Activated naive CD4-positive, alpha-beta T cell treated with anti-CD3 and anti-CD28 coated beads, Interleukin-2, amount 50 U/mL, for 72 hours (primary cell): ENCODE results near the gene FNDC3A. TPM values are rescaled to one million over a fixed set of nuclear protein-coding genes. Genes with fewer than 3 reads are reported as not detected.
"Not testable (repeated sequence)": the region's sequence is repeated elsewhere in the genome, so short reads cannot be mapped to it uniquely, and the experiment has no call there.

Experiments used
- ATAC-seq, 2 donors: fragments of 150-1000 bp; cut with Tn5 transposase; 2 replicates each; pipeline ENCODE4 v1.10.0; 2021; ENCODE audit warnings: mild to moderate bottlenecking in 2 of 2, moderate library complexity in 2 of 2
- DNase-seq, 2 donors: peaks; one replicate each; pipeline ENCODE4 v3.0.0; 2021 to 2022; ENCODE audit warnings: low spot score in 2 of 2
- H3K27ac Mint-ChIP-seq, 2 donors: one replicate each; pipeline ENCODE4 v1.8.0; 2022; ENCODE audit warnings: mild to moderate bottlenecking in 2 of 2, mixed read lengths in 2 of 2
- H3K36me3 Mint-ChIP-seq, 2 donors: one replicate each; pipeline ENCODE4 v1.8.0; 2022; ENCODE audit warnings: mixed read lengths in 2 of 2
- H3K9me3 Mint-ChIP-seq, 2 donors: one replicate each; pipeline ENCODE4 v1.8.0; 2022; ENCODE audit warnings: mixed read lengths in 2 of 2
- total RNA-seq, 2 donors: library from RNA; stranded (reverse); gene quantifications; one replicate each; pipeline ENCODE4 v1.2.3, GENCODE V29; 2022

Gene FNDC3A
- total RNA-seq, 2 donors from 2014 or later: 24.5 to 25.3 TPM

DNA sequence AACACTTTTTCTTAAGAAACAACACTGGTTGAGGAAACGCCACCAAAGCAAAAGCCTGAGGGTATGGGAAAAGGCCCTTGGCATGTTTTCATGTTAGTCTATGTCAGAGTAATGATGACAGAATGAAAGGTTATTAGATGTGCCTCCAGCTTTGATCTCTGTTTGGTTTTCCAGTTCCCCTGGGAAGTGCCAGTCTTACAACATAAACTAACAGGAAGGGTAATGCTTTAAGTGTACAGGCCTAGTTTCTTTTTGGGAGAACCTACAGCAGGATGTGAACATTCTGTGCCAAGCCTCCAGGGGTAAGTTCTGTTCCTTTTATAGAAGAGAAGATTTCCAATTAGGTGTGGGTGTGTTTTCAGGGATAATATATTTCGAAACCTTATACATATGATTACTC, 121.7 kb downstream of the FNDC3A start:
- H3K27ac Mint-ChIP-seq: peak overlapping the region in 1 of 2 donors; percentile 35
- ATAC-seq: no peak
- no peaks in the 10 kb centered on the region for H3K9me3 Mint-ChIP-seq
- no peaks in the 10 kb centered on the region for H3K36me3 Mint-ChIP-seq
- DNase-seq: no peak

DNA sequence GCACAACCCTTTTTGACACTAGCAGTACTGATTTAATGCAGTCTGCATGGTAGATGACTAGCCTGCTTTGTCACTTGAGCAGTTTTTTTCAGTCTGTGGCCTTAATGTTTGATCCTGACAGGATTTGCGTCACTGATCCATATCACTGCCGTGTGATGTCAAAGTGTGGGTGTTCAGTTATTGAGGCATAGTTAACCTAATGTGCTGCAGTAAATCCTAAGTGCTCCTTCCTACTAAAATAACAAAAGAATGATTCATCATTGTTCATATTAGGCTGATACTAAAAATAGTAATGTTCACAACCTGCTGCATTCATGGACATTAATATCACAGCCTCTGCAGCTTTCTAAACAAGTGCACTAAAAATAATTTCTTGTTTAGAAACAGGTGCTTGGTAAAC, 122.5 kb downstream of the FNDC3A start:
- Mint-ChIP-seq H3K9me3 (no peaks in the 10 kb centered on the region), H3K27ac (no peak overlapping the region), H3K36me3 (no peaks in the 10 kb centered on the region)
- ATAC-seq (peak in 1 of 2 donors; percentile 67), DNase-seq (no peak)

GRCh38 chr13:49098771-49099512, 123.2 kb downstream of the FNDC3A start:
- Mint-ChIP-seq H3K36me3 (no peaks in the 10 kb centered on the region), H3K27ac (peak overlapping the region in 1 of 2 donors; percentile 57), H3K9me3 (no peaks in the 10 kb centered on the region)
- DNase-seq (no peak), ATAC-seq (peak in 1 of 2 donors; percentile 20)

DNA sequence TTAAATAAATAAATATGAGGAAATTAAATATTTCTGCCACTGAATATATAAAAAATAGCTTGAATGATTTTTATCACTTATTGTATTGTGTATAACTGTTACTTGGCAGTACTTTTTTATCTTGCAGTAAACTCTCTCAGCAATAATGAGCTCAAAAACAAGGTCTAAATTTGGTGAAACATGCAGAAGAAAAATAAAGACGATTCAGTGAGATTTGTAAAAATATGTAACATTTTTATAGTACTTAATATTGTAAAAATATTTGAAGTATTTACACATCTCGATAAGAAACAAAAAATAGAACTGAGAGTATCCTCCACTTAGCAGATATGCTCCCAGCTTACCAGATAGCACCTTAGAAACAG, 123.8 kb downstream of the FNDC3A start:
- no peaks in the 10 kb centered on the region for H3K9me3 Mint-ChIP-seq
- H3K27ac Mint-ChIP-seq: no peak overlapping the region
- ATAC-seq (no peak), DNase-seq (no peak)
- no peaks in the 10 kb centered on the region for H3K36me3 Mint-ChIP-seq

GRCh38 chr13:49100637-49101570, 125.2 kb downstream of the FNDC3A start:
- ATAC-seq: no peak
- no peak overlapping the region for H3K27ac Mint-ChIP-seq
- H3K9me3 Mint-ChIP-seq: no peaks in the 10 kb centered on the region
- H3K36me3 Mint-ChIP-seq: no peaks in the 10 kb centered on the region
- DNase-seq: no peak

DNA sequence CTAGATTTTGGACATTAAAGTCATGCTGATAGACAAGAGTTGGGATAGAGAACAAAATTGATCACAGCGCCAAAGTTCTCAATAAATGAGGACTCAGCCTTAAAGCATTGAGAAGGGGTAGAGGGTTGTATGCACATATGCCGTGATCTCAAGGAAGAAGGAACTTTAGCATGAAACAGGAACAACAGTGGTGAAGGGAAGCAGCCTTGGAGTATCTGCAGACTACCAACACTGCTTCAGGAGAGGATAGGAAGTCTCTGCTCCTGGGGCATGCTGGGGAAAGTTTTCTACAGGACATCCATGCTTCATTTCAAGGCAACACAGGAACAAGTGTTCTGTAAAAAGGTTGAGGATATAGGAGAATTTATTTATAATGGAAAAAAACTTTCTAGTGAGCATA, 132.5 kb downstream of the FNDC3A start:
- Mint-ChIP-seq H3K9me3 (no peaks in the 10 kb centered on the region), H3K36me3 (no peaks in the 10 kb centered on the region), H3K27ac (no peak overlapping the region)
- ATAC-seq: no peak
- DNase-seq: no peak

DNA sequence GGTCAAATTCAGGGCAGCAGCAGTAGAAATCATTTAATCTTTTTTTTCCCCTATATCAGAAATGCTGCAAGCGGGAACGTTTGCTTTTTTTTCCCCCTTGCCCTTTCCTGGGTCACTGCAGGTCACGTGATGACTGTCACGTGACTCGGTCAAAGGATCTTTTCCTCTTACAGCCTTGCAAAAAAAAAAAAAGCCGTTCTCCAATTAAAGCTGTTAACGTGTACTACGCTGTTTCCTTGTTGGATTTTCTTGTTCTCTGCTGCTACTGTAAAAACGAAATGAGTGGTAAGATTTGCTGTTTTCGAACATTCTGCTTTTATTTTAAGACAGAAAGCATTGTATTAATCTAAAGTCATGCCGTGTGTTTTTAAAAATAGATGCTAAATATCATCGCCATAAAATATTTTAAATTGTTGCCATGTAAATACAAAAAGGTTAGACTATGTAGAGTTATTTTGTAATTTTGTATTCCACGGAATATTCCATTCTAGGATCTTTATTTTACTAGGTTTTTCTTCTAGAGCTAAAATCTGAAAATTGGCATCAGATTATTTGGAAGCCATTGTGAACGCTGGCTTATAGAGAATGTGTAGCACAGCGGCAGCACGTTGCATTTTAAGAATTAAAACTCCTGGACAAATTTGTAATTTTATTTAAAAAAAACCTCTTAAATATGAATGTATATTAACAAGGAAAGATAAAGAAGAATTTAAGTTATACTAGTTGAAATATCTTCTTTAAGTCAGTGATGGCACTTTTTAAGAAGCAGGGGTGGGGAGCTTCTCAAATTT, 134.6 kb downstream of the FNDC3A start:
- no peaks in the 10 kb centered on the region for H3K36me3 Mint-ChIP-seq
- peak; percentile 80 to 90 for ATAC-seq
- H3K27ac Mint-ChIP-seq: peak overlapping the region; percentile 81 to 83
- DNase-seq: peak; percentile 64 to 71
- no peaks in the 10 kb centered on the region for H3K9me3 Mint-ChIP-seq

DNA sequence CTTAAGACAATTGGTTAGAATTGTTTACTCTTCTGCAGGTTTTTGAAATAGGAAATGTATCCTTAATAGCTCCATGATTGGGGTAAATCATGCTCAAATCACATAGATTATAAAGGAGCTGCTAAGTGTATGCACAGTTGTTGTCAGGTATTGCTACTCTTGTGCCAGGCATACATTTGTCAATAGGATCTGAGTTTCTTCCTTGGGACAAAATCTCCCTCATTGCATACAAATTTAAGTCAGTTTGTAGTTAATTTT, 135.1 kb downstream of the FNDC3A start:
- H3K9me3 Mint-ChIP-seq: no peaks in the 10 kb centered on the region
- no peak for ATAC-seq
- peaks cover 0 to 1% of the 10 kb centered on the region in 2 donors for H3K36me3 Mint-ChIP-seq
- H3K27ac Mint-ChIP-seq: peak overlapping the region; percentile 81 to 83
- no peak for DNase-seq

DNA sequence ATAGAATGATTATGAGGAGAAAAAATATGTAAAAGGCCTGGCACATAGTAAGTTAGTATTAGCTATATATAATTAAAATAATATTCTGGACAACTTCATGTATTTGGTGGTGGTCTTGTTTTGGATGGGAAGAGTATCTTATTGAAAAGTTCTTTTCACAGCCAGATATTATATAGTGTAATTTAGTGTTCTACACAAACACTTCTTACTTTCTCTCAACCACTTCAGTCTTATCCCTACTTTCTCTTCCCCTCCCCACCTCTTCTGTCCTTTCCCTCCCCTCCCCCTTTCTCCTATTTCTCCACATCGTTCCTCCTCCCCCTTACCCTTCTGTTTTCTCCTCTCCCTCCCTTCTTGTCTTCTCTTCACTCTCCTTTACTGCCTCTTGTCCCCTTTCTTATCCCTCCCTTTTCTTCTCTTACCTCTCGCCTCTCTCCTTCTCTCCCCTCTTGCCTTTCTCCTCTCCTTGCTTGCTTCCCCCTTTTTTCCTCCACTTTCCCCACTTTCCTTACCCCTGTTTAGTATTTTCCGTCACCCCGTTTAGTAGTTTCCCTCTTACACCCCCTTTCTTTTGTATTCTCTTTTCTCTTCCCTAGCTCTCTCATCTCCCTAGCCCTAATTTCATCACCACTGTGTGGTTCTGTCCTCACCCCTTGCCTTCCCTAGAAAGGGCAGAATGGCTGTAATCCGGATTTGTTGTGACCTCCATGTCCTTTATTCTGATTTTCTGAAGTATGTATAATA, 137.2 kb downstream of the FNDC3A start:
- H3K36me3 Mint-ChIP-seq: peaks cover 0 to 10% of the 10 kb centered on the region in 2 donors
- no peaks in the 10 kb centered on the region for H3K9me3 Mint-ChIP-seq
- peak overlapping the region; percentile 82 to 90 for H3K27ac Mint-ChIP-seq
- no peak for ATAC-seq
- DNase-seq: no peak

DNA sequence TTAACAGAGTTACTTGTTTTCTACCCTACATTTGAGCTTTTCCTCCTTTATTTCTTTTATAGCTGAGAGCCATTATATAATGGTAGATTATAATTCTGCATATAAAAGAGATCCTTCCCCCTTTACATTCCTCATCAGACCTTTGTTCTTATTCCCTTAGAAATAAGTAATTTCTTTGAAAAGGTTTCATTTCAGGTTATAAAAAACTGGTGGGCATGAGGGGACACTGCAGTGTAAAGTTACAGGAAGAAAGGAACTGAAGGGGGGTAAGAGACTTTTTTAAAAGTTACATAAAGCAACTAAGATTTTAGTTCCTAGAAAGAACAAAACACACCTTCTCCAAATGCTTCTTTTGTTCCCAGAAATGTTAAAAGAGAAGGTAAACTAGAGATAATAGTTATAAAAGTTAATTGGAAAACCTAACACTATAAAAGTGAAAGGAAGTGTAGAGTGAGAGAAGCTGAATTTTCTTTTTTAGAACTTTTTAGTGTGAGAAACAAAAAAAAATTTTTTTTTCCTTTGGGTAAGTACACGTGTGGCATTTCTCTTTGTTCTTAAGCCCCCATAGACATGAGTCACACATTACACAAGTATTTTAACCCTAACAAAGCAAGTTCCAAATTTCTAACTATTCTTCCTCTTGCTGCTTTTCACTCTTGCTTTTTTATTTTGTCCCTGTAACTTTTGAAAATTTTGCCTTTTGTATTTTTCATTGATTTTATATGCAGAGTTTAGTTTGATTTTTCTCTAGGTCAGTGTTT, 138.0 kb downstream of the FNDC3A start:
- H3K9me3 Mint-ChIP-seq: no peaks in the 10 kb centered on the region
- H3K36me3 Mint-ChIP-seq: peaks cover under 1 to 10% of the 10 kb centered on the region in 2 donors
- peak overlapping the region; percentile 82 to 90 for H3K27ac Mint-ChIP-seq
- no peak for DNase-seq
- peak; percentile 64 to 70 for ATAC-seq

- no peak overlapping the region for H3K27ac Mint-ChIP-seq
- ATAC-seq (no peak), DNase-seq (no peak)
- peaks cover 9 to 15% of the 10 kb centered on the region in 2 donors for H3K9me3 Mint-ChIP-seq
- peaks cover 18 to 41% of the 10 kb centered on the region in 2 donors for H3K36me3 Mint-ChIP-seq
Measured at GRCh38 chr13:49116873-49117272, 141.2 kb downstream of the FNDC3A start.

DNA sequence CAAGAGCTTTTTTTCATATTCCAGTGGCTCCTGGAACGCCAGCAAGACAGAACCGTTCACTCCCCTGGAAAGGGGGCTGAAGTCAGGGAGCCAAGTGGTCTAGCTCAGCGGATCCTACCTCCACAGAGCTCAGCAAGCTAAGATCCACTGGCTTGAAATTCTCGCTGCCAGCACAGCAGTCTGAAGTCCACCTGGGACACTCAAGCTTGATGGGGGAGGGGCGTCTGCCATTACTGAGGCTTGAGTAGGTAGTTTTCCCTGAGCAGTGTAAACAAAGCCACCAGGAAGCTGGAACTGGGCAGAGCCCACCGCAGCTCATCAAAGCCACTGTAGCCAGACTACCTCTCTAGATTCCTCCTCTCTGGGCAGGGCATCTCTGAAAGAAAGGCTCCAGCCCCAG, 142.7 kb downstream of the FNDC3A start:
- Mint-ChIP-seq H3K36me3 (peaks cover 18 to 55% of the 10 kb centered on the region in 2 donors), H3K9me3 (peaks cover 9 to 15% of the 10 kb centered on the region in 2 donors)
- not testable (repeated sequence) for ATAC-seq, H3K27ac Mint-ChIP-seq, DNase-seq

DNA sequence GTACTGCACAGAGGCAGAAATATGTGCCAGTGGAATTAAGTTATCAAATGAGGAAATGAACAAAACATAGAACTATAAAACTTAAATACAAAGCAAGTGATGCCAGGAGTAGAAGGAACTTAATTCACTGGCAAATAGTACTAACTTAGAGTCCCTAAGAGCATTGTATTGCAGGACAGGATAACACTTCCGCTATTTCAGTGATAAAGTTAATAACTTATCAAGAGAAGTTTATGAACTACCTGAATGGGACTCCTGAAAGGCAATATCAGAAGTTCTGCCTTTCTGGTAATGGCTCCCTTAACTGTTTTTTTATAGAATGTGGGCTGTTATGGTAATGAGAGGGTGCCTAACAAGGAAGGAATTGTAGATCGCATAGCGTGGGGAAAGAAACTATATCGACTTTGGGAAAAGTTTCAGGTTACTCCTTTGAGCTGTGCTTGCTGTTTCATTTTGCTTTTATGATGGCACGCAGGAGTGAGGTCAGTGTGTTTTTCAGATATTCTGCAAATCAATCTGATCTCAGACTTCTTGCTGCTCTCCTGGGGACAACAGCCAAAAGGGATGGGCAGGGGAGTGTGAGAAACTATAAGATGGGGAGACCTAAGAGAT, 149.1 kb downstream of the FNDC3A start:
- DNase-seq (no peak), ATAC-seq (no peak)
- Mint-ChIP-seq H3K27ac (no peak overlapping the region), H3K36me3 (peaks cover 7 to 49% of the 10 kb centered on the region in 2 donors), H3K9me3 (peaks cover 9 to 10% of the 10 kb centered on the region in 2 donors)

- no peak overlapping the region for H3K27ac Mint-ChIP-seq
- H3K36me3 Mint-ChIP-seq: peaks cover 3 to 36% of the 10 kb centered on the region in 2 donors
- H3K9me3 Mint-ChIP-seq: peaks cover 6 to 7% of the 10 kb centered on the region in 2 donors
- ATAC-seq: no peak
- no peak for DNase-seq
Measured at GRCh38 chr13:49125964-49126524, 150.3 kb downstream of the FNDC3A start.

GRCh38 chr13:49132479-49133002, 156.8 kb downstream of the FNDC3A start:
- ATAC-seq: no peak

More at GRCh38 chr13:49132479-49133002, 156.8 kb downstream of the FNDC3A start:
- Mint-ChIP-seq H3K27ac (no peak overlapping the region), H3K9me3 (no peaks in the 10 kb centered on the region), H3K36me3 (peaks cover 23 to 32% of the 10 kb centered on the region in 2 donors)
- no peak for DNase-seq
